Measurements from ENCODE around the gene ARID5B.

- TF ChIP-seq CTCF (IDR thresholded peaks at IDR 0.05; ENCODE audit: low read depth, low read length) (no peak), POLR2A (IDR thresholded peaks at IDR 0.05; ENCODE audit: extremely low read depth, insufficient read length) (no peak), MYC (IDR thresholded peaks at IDR 0.05; ENCODE audit: low read depth, low read length) (no peak)
Measured at GRCh38 chr10:61949687-61950086, 48.2 kb downstream of the ARID5B start.
